NCI-H2227 (cell line): Measurements from ENCODE around the gene NCOA1.
"Not testable (repeated sequence)": the region's sequence is repeated elsewhere in the genome, so short reads cannot be mapped to it uniquely, and the experiment has no call there.

Experiments used
- DNase-seq: peaks from one replicate; lab custom pipeline; 2025; ENCODE audit not compliant: unreplicated experiment; lab: John Stamatoyannopoulos, UW

Gene NCOA1

DNA sequence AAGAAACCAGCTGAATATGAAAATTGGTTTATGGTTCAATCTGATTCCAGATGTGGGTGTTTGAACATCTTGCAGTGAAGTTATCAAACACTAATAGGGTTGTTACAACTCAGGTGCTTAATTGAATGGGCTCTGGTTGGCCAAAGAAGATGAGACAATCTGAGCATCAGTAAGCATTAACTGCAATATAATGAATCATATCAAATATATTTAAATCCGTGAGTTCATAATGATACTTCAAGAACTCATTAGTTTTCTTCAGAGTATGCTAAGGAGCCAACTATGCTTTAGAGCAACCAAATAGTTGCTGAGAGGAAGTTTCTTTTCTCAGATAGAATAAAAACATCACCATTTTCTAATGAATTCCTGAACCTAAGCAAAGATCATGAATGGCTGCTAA, 79.2 kb downstream of the NCOA1 start:
- DNase-seq: no peak

GRCh38 chr2:24571828-24572442, 80.9 kb downstream of the NCOA1 start:
- no peak for DNase-seq

- DNase-seq: no peak
Observed at GRCh38 chr2:24576146-24576545, 85.1 kb downstream of the NCOA1 start.

- DNase-seq: no peak
Observed at GRCh38 chr2:24576617-24577016, 85.6 kb downstream of the NCOA1 start.

DNA sequence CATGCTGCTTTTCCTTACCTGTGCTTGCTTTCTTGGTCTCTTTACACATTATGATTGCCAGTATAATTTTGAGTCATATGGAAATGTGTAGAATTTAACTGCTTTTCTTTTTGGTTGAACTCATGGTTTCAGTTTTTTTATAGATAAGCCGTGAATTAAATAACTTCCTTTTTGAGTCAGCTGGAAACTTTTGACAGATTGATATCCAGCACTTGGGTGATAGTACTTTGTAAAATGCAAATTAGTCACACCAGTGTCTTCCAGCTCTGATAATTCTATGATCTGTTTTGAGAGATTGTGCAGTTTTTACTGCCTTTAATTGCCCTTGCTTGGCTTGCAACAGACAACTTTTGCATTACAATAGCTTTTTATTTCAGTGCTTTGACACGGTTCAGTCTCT, 86.4 kb downstream of the NCOA1 start:
- no peak for DNase-seq

DNA sequence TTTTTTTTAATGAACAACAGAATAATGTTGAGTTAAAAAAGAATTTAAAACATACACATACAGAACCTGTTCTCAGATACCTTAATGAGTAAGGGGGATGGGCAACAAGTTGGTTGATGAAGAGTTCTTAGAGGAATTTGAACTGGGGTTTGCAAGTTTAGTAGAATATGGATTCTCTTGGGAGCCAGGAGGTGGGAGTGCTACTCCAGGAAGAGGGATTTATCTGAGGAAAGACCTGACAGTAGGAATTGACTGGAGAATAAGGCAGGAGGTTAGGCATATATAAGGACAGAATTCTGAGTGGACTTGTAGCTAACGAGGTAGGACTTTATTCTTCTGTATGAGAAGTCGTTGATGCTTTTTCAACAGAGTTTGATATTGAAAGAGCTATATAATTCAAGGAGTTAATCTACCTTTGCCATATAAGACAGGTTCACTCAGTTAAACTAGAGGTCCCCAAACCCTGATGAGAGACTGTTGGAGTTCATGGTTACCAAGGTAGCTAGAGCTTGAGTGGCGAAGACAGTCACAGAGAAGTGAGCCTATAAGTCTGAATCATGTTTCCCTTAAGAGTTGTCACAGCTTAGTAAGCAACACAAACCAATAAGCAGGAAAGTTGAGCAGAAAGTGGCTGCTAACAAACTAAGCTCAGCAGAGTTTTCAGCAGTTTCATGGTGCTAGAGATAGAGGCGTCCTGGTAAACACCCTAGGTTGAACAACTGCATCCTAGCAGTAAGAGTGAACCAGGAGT, 88.2 kb downstream of the NCOA1 start:
- DNase-seq: no peak

DNA sequence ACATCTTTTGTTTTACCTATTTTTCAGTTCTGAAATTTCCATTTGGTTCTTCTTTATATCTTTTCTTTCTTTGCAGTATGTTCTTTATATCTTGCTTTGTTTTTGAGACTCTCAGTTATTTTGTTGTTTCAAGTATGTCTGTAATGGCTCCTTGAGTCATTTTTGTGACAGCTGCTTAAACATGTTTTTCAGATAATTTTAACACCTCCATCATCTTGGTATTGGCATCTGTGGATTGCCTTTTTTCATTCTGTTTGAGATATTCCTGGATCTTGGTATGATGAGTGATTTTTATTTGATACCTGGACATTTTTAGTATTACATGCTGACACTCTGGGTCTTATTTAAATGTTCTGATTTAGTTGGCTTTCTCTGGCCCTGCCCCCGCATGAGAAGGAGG, 89.5 kb downstream of the NCOA1 start:
- DNase-seq: no peak

DNA sequence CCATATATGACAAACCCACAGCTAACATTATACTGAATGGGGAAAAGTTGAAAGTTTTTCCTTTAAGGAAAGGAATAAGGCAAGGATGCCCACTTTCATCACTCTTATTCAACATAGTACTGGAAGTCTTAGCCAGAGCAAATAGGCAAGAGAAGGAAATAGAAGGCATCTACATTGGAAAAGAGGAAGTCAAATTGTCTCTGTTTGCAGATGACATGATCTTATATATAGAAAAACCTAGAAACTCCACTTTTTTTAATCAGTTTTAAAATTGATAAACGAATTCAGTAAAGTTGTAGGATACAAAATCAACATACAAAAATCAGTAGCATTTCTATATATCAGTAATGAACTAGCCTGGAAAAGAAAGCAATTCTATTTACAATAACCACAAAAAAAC, 90.9 kb downstream of the NCOA1 start:
- not testable (repeated sequence) for DNase-seq

DNA sequence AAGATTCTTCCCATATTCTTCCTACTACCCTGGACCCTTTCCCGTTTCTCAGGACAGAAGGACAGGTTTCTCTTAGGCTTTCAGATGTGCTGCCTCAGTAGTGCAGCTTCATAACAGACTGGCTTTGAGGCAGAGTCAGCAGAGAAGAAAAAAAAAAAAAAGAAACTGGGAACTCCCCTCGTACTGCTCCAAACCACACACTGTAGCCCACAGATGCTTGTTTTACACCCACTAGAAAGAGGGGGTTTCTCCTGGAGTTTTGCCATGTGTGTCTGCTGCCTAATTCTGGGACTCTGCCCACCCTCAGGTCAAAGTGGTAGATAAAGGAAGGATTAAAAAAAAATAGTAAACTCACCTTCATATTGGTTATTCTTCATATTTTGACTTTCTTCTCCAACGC, 95.9 kb downstream of the NCOA1 start:
- DNase-seq: no peak

GRCh38 chr2:24588294-24588693, 97.2 kb downstream of the NCOA1 start:
- DNase-seq: no peak

DNA sequence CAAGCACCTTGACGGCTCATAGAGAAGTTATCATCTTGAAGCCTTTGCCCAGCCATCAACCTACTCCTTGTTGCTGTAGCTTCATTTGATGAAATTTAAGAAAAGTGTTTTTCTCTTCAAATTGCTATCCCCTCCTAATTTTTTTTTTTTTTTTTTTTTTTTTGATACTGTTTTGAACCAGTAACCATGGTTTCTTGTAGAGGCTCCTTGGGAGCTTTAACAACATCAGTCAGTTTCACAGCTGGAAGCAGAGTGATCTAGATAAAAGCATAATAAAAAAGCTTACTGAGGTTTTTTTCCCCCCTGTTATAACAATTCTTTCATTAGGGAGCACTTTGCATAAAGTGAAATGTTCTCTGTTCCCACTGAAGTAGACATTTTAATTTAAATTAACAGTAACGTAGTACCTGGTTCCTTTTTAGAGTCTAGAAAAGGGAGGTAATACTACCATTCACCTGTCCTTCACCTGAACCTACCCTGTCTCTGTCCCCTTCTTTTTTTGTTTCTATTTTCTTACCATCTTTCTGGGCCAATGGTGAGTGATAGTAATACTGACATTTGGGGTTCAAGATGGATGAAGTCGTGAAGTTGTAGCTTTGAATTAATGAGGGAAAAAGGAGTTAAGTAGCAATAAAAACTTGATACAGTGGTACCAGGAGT, 101.5 kb downstream of the NCOA1 start:
- DNase-seq: peak; percentile 32

GRCh38 chr2:24594283-24594682, 103.2 kb downstream of the NCOA1 start:
- no peak for DNase-seq

DNA sequence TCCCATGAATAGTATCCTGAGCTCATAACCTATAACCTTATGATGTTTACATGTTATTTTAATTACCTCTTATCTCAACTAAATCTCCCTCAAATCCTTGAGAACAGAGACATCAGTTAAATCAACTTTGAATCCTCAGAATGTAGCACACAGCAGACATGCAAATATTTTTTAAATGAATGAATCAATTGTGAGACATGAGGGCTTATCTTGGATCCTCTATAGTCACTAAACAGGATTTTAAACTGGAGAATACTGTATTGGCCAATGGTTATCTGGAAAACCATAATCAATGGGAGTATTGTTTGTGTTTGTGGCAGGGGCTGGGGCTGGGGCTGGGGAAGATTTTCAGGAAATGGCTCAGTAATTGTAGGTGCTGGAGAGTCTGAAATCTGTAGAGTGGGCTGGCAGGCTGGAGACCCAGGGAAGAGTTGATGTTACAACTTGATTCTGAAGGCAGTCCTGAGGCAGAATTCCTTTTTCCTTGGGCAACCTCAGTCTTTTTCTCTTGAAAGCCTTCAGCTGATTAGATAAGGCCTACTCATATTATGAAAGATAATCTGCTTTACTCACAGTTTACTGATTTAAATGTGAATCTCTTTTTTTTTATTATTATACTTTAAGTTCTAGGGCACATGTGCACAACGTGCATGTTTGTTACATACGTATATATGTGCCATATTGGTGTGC, 106.3 kb downstream of the NCOA1 start:
- no peak for DNase-seq

GRCh38 chr2:24600140-24600539, 109.1 kb downstream of the NCOA1 start:
- DNase-seq: not testable (repeated sequence)

DNA sequence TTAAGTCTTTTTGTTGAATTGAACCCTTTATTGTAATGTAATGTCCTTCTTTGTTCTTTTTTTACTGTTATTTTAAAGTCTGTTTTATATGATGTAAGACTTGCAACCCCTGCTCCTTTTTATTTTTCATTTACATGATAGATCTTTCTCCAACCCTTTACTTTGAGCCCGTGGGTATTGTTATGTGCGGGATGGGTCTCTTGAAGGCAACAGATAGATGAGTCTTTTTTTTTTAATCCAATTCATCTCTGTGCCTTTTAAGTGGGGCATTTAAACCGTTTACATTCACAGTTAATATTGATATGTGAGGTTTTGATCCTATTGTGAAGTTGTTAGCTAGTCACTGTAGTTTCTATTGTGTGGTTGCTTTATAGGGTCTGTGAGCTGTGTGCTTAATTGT, 120.6 kb downstream of the NCOA1 start:
- no peak for DNase-seq

GRCh38 chr2:24613154-24613814, 122.2 kb downstream of the NCOA1 start:
- DNase-seq: no peak

DNA sequence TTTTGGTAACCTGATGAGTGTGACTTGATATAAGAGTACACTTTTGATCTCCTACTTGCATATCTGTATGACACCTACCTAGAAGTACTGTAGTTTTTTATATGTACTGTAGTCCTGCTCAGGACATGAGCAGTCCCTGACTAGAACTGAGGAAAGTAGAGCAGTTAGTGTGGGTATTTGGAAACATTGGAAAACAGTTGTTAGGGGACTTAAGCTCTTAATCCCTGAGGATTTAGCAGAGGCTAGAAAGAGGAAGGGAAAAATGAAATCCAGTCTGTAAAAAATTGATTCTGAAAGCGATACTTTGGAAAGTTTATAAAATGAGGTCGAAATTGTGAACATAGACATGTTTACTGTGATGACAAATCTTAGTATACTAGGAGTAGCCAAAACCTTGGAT, 125.6 kb downstream of the NCOA1 start:
- no peak for DNase-seq

DNA sequence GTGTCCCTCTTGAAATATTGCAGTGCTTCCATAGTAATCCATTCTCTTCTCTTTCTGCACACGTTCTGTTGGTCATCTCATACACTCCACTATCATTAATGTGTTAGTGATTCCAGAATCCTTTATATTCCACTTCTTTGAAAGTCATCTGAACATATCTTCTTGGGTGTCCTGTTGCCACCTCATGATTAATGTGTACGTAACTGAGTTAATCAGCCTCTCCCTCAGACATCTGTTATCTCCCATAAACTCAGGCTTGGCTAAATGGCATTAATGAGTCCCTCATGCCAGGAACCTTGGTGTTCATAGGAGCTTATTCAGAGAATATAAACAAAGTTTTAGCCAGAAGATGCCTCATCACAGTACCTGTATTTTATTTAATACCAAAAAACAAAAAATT, 126.4 kb downstream of the NCOA1 start:
- DNase-seq: no peak

- DNase-seq: no peak
Observed at GRCh38 chr2:24618144-24618543, 127.1 kb downstream of the NCOA1 start.

- DNase-seq: no peak
Observed at GRCh38 chr2:24618680-24619079, 127.6 kb downstream of the NCOA1 start.

- no peak for DNase-seq
Observed at GRCh38 chr2:24620936-24621335, 129.9 kb downstream of the NCOA1 start.
